Measurements from ENCODE around the gene ADAMTSL5.
"Not testable (repeated sequence)": the region's sequence is repeated elsewhere in the genome, so short reads cannot be mapped to it uniquely, and the experiment has no call there.

ADAMTSL5 gene

GRCh38 chr19:1505012-1505411, 7.8 kb downstream of the ADAMTSL5 start:
- DNase-seq (ENCODE audit: extremely low read depth, low read depth) = no peak
- TF ChIP-seq CTCF (IDR thresholded peaks at IDR 0.05; ENCODE audit: low read depth, low read length) = no peak

- no peak for DNase-seq (ENCODE audit: extremely low read depth, low read depth)
- TF ChIP-seq CTCF (IDR thresholded peaks at IDR 0.05; ENCODE audit: low read depth, low read length) = no peak
These were observed 8.7 kb downstream of the ADAMTSL5 start for GRCh38 chr19:1503925-1504773.

DNA sequence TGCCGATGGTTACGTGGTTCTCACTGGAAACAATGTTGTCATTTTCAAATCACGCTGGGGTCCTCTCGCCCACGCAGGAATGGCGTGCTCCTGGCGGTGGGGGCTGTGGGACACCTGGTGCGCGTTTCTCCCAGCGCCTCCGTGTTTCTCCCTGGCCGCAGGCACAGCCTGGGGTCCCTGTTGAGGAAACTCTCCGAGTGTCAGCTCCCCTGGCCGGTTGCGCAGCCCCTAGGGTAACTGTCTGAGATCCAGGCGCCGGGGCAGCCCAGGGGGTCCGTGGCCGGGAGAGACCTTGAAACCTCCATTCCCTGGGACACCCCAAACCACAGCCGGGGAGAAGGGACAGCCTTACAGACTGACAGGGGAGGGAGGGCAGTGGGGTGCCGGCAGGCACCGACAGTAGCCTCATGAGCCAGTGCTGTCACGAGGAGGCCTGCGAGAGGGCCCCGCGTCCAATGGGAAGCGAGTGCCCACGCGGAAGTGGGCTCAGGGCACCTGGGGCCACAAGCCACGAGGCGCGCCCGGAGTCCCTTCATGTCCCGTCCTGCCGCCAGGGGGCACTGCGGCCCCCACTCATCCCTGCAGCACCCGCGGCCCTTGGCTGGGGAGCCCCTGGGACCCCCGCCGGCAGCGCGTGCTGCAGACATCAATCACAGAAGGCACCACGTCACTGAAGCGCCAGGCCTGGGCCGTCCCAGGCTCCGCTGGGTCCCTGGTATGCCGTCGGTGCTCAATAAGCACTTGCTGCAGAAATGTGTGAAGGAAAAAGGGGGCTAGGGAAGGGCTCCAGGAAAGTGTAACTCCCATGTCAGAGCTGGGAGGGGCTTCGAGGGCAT, 9.5 kb downstream of the ADAMTSL5 start:
- DNase-seq (ENCODE audit: extremely low read depth, low read depth) = no peak

GRCh38 chr19:1502433-1503088, 10.3 kb downstream of the ADAMTSL5 start:
- DNase-seq (ENCODE audit: extremely low read depth, low read depth) = no peak
- no peak for TF ChIP-seq CTCF (IDR thresholded peaks at IDR 0.05; ENCODE audit: low read depth, low read length)

More for the DNA sequence above, 9.5 kb downstream of the ADAMTSL5 start:
- peak; percentile 67 for TF ChIP-seq CTCF (IDR thresholded peaks at IDR 0.05; ENCODE audit: low read depth, low read length)

DNA sequence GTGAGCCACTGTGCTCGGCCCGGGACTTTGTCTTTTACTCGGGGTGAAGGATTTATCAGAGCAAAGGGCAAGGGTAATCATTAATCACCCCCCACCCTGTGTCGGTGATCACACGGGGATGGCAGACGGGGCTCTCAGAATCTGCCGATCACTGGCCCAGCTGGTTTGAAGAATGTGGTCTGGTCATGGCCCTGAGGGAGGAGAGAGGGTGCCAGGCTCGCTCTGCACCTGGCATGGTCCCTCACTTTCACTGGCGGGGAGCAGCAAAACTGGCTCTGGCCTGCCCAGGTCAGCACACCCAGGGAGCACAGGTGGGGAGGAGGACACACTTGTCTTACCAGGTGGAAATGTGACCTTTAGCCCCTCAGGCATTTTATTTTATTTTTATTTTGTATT, 11.6 kb downstream of the ADAMTSL5 start:
- no peak for DNase-seq (ENCODE audit: extremely low read depth, low read depth)
- no peak for TF ChIP-seq CTCF (IDR thresholded peaks at IDR 0.05; ENCODE audit: low read depth, low read length)

GRCh38 chr19:1499231-1499630, 13.6 kb downstream of the ADAMTSL5 start:
- not testable (repeated sequence) for DNase-seq (ENCODE audit: extremely low read depth, low read depth)

DNA sequence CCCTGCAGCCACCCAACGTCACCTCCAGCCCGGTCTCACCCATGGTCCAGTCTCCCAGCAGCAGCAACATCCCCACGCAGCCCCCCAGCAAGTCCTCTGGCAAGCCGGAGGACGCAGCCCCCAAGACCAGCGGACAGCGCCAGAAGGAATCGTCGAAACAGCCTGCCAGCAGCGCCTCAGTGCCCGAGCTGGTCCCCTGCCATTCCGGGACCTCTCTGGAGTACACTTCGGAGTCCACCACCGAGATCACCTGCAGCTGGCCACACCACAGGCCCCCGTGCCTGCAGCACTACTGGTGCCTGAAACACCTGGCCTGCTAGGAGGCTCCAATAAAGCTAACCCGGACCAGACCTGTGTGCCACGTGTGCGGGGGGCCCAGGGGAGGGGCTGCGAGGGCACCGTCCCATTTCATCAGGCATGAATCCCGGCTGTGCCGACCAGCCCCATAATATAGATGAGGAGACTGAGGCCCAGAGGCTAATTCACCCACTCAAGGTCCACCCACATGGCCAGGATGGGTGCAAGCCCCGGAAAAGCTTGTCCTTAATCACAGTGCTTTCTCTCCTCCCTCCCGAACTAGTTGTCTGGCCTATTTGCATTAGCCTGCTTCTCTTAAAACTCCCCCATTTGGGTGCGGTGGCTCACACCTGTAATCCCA, 15.1 kb downstream of the ADAMTSL5 start:
- no peak for TF ChIP-seq CTCF (IDR thresholded peaks at IDR 0.05; ENCODE audit: low read depth, low read length)

More for the DNA sequence above, 15.1 kb downstream of the ADAMTSL5 start:
- no peak for DNase-seq (ENCODE audit: extremely low read depth, low read depth)
